Upper lobe of left lung (tissue), 4 donors: Measurements from ENCODE around the gene B3GALT6.

ENCODE experiments used
- CTCF ChIP-seq, 6 experiments: fragments of 450-650 bp in 4 of 6; fragments of 200-600 bp in 2 of 6; sonication (generic) in 2 of 6; IDR thresholded peaks; one replicate each; pipeline ENCODE4 v1.5.1; 2016 to 2019; ENCODE audit warnings: antibody characterized with exemption in 6 of 6
- POLR2AphosphoS5 ChIP-seq, 2 donors: sonication (generic); formaldehyde crosslinking; IDR thresholded peaks; one replicate each; pipeline ENCODE4 v1.5.1; 2017; ENCODE audit warnings: antibody characterized with exemption in 2 of 2

- TF ChIP-seq CTCF (IDR thresholded peaks at IDR 0.05): no peak
- no peak for TF ChIP-seq POLR2AphosphoS5 (IDR thresholded peaks at IDR 0.05)
Observed at GRCh38 chr1:1196431-1197187, 35.4 kb upstream of the B3GALT6 start.
